Muscle layer of duodenum (tissue), 2 donors: ENCODE data around the gene PDSS2.
"Not testable (repeated sequence)": the region's sequence is repeated elsewhere in the genome, so short reads cannot be mapped to it uniquely, and the experiment has no call there.

Experiments
- H3K27ac ChIP-seq: one replicate; pipeline ENCODE4 v1.7.0; 2013; ENCODE audit warnings: mild to moderate bottlenecking, low read length
- H3K27me3 ChIP-seq: one replicate; pipeline ENCODE4 v1.7.0; 2013; ENCODE audit warnings: low read depth, mild to moderate bottlenecking, control low read depth, low read length
- H3K36me3 ChIP-seq, 2 donors: one replicate each; pipeline ENCODE4 v1.7.0; 2013; ENCODE audit warnings: low read length in 2 of 2, control low read depth in 1 of 2, mild to moderate bottlenecking in 1 of 2; ENCODE audit not compliant: insufficient read depth in 2 of 2, control insufficient read depth in 1 of 2
- H3K4me1 ChIP-seq, 2 donors: one replicate each; pipeline ENCODE4 v1.7.0; 2013; ENCODE audit warnings: low read length in 2 of 2, mild to moderate bottlenecking in 2 of 2, control low read depth in 1 of 2, moderate library complexity in 1 of 2; ENCODE audit not compliant: insufficient read depth in 2 of 2, control insufficient read depth in 1 of 2
- H3K4me3 ChIP-seq, 2 donors: one replicate each; pipeline ENCODE4 v1.7.0; 2013; ENCODE audit warnings: low read length in 2 of 2, low read depth in 1 of 2, mild to moderate bottlenecking in 1 of 2
- H3K9me3 ChIP-seq, 2 donors: one replicate each; pipeline ENCODE4 v1.7.0; 2013; ENCODE audit warnings: low read length in 2 of 2, control low read depth in 1 of 2, mild to moderate bottlenecking in 1 of 2; ENCODE audit not compliant: control insufficient read depth in 1 of 2
- donor health status: healthy.

Gene PDSS2

GRCh38 chr6:107205058-107205998, 254.0 kb downstream of the PDSS2 start:
- Histone ChIP-seq H3K4me3 (no peak overlapping the region), H3K27ac (no peak overlapping the region), H3K9me3 (peaks cover 0 to 2% of the 10 kb centered on the region in 2 donors), H3K27me3 (no peaks in the 10 kb centered on the region), H3K36me3 (peaks cover 4 to 18% of the 10 kb centered on the region in 2 donors), H3K4me1 (no peaks in the 10 kb centered on the region)

- no peak overlapping the region for H3K4me3 ChIP-seq
- no peaks in the 10 kb centered on the region for H3K4me1 ChIP-seq
- no peak overlapping the region for H3K27ac ChIP-seq
- peaks cover 0 to 18% of the 10 kb centered on the region in 2 donors for H3K36me3 ChIP-seq
- H3K9me3 ChIP-seq: peaks cover 0 to 2% of the 10 kb centered on the region in 2 donors
- no peaks in the 10 kb centered on the region for H3K27me3 ChIP-seq
Measured at GRCh38 chr6:107202876-107203468, 256.4 kb downstream of the PDSS2 start.

- no peaks in the 10 kb centered on the region for H3K9me3 ChIP-seq
- no peak overlapping the region for H3K4me3 ChIP-seq
- H3K36me3 ChIP-seq: peaks cover 0 to 19% of the 10 kb centered on the region in 2 donors
- H3K27me3 ChIP-seq: no peaks in the 10 kb centered on the region
- no peaks in the 10 kb centered on the region for H3K4me1 ChIP-seq
- no peak overlapping the region for H3K27ac ChIP-seq
Measured at GRCh38 chr6:107198631-107199416, 260.5 kb downstream of the PDSS2 start.

- Histone ChIP-seq H3K27ac (no peak overlapping the region), H3K4me1 (no peaks in the 10 kb centered on the region), H3K9me3 (no peaks in the 10 kb centered on the region)
Measured at GRCh38 chr6:107196152-107196551, 263.2 kb downstream of the PDSS2 start.

GRCh38 chr6:107194723-107195122, 264.6 kb downstream of the PDSS2 start:
- H3K27me3 ChIP-seq, H3K4me3 ChIP-seq, H3K27ac ChIP-seq, H3K9me3 ChIP-seq, H3K4me1 ChIP-seq: not testable (repeated sequence)
- H3K36me3 ChIP-seq: peaks cover 0 to 24% of the 10 kb centered on the region in 2 donors

More at GRCh38 chr6:107196152-107196551, 263.2 kb downstream of the PDSS2 start:
- no peak overlapping the region for H3K4me3 ChIP-seq
- no peaks in the 10 kb centered on the region for H3K27me3 ChIP-seq
- H3K36me3 ChIP-seq: peaks cover 0 to 24% of the 10 kb centered on the region in 2 donors

GRCh38 chr6:107192830-107193229, 266.5 kb downstream of the PDSS2 start:
- Histone ChIP-seq H3K4me1 (no peaks in the 10 kb centered on the region), H3K4me3 (no peak overlapping the region), H3K27ac (no peak overlapping the region), H3K9me3 (no peaks in the 10 kb centered on the region), H3K36me3 (peaks cover 0 to 22% of the 10 kb centered on the region in 2 donors), H3K27me3 (no peaks in the 10 kb centered on the region)

GRCh38 chr6:107187630-107188029, 271.7 kb downstream of the PDSS2 start:
- H3K27ac ChIP-seq: no peak overlapping the region
- peaks cover 0 to 5% of the 10 kb centered on the region in 2 donors for H3K36me3 ChIP-seq
- no peaks in the 10 kb centered on the region for H3K27me3 ChIP-seq
- H3K4me1 ChIP-seq: no peaks in the 10 kb centered on the region
- H3K9me3 ChIP-seq: no peaks in the 10 kb centered on the region
- no peak overlapping the region for H3K4me3 ChIP-seq

- no peaks in the 10 kb centered on the region for H3K27me3 ChIP-seq
- no peak overlapping the region for H3K27ac ChIP-seq
- H3K36me3 ChIP-seq: peaks cover 0 to 4% of the 10 kb centered on the region in 2 donors
- H3K4me1 ChIP-seq: no peaks in the 10 kb centered on the region
- H3K4me3 ChIP-seq: no peak overlapping the region
- H3K9me3 ChIP-seq: no peaks in the 10 kb centered on the region
Measured at GRCh38 chr6:107186047-107186446, 273.3 kb downstream of the PDSS2 start.

- no peaks in the 10 kb centered on the region for H3K4me1 ChIP-seq
- no peaks in the 10 kb centered on the region for H3K27me3 ChIP-seq
- no peaks in the 10 kb centered on the region for H3K9me3 ChIP-seq
- peaks cover 0 to 4% of the 10 kb centered on the region in 2 donors for H3K36me3 ChIP-seq
- H3K27ac ChIP-seq: no peak overlapping the region
- H3K4me3 ChIP-seq: no peak overlapping the region
Measured at GRCh38 chr6:107185391-107185970, 273.9 kb downstream of the PDSS2 start.

- Histone ChIP-seq H3K27me3 (no peaks in the 10 kb centered on the region), H3K36me3 (peaks cover 0 to 4% of the 10 kb centered on the region in 2 donors), H3K4me1 (no peaks in the 10 kb centered on the region), H3K9me3 (no peaks in the 10 kb centered on the region), H3K4me3 (no peak overlapping the region), H3K27ac (no peak overlapping the region)
Measured at GRCh38 chr6:107184435-107184834, 274.9 kb downstream of the PDSS2 start.

GRCh38 chr6:107180099-107180498, 279.3 kb downstream of the PDSS2 start:
- Histone ChIP-seq H3K27ac (no peak overlapping the region), H3K4me3 (no peak overlapping the region), H3K4me1 (no peaks in the 10 kb centered on the region), H3K27me3 (no peaks in the 10 kb centered on the region), H3K9me3 (no peaks in the 10 kb centered on the region), H3K36me3 (peaks cover 0 to 4% of the 10 kb centered on the region in 2 donors)
